Activated B cell treated with CpG ODN at 0.5 μM for 24 hours (primary cell): Measurements from ENCODE around the gene FOXD3. TPM values are rescaled to one million over a fixed set of nuclear protein-coding genes. Genes with fewer than 3 reads are reported as not detected.
"Not testable (repeated sequence)": the region's sequence is repeated elsewhere in the genome, so short reads cannot be mapped to it uniquely, and the experiment has no call there.

Experiments
- ATAC-seq: fragments of 200-7000 bp; cut with Tn5 transposase; one replicate; pipeline ENCODE4 v1.10.0; 2021; ENCODE audit warnings: low read depth, mild to moderate bottlenecking, moderate library complexity
- CTCF ChIA-PET: fragments of 350-600 bp; sonication (Branson Sonifier 250); formaldehyde crosslinking; loops from one replicate; lab custom pipeline; 2021; ENCODE audit warnings: antibody characterized with exemption; lab: Charles Lee
- POLR2A ChIA-PET: fragments of 350-600 bp; sonication (Branson Sonifier 250); formaldehyde crosslinking; loops from one replicate; lab custom pipeline; 2021; ENCODE audit warnings: antibody characterized with exemption; lab: Charles Lee
- DNase-seq: peaks from one replicate; pipeline ENCODE4 v3.0.0; 2022
- H3K27ac Mint-ChIP-seq: one replicate; pipeline ENCODE4 v1.8.0; 2020; ENCODE audit warnings: mixed read lengths
- H3K27me3 Mint-ChIP-seq: one replicate; pipeline ENCODE4 v1.8.0; 2021; ENCODE audit warnings: mixed read lengths
- H3K36me3 Mint-ChIP-seq: one replicate; pipeline ENCODE4 v1.8.0; 2021; ENCODE audit warnings: low read depth, mixed read lengths
- H3K4me1 Mint-ChIP-seq: one replicate; pipeline ENCODE4 v1.8.0; 2021; ENCODE audit warnings: mixed read lengths
- H3K4me3 Mint-ChIP-seq: one replicate; pipeline ENCODE4 v1.8.0; 2020; ENCODE audit warnings: mild to moderate bottlenecking, mixed read lengths
- H3K9me3 Mint-ChIP-seq: one replicate; pipeline ENCODE4 v1.8.0; 2020; ENCODE audit warnings: mixed read lengths
- intact Hi-C: fragments of 100-400 bp; cut with micrococcal nuclease; formaldehyde crosslinking; loops from one replicate; pipeline ENCODE4 v1.15.1; 2024
- total RNA-seq: library from RNA; stranded (reverse); gene quantifications from 2 replicates; pipeline ENCODE4 v1.2.3, GENCODE V29; 2022
- TF ChIP-seq, protein P1 (sequence below): fragments of 200-600 bp; IDR thresholded peaks from one replicate; pipeline ENCODE4 v1.8.0; 2022; ENCODE audit warnings: antibody characterized with exemption, mild to moderate bottlenecking

Gene FOXD3
- total RNA-seq, 1 donor from 2014 or later: not detected

- ATAC-seq (no peak), DNase-seq (no peak)
- intact Hi-C loops: no loop called here
- no peaks in the 10 kb centered on the region for H3K9me3 Mint-ChIP-seq
- H3K27me3 Mint-ChIP-seq: peaks cover 19% of the 10 kb centered on the region
- TF ChIP-seq, protein P1, sequence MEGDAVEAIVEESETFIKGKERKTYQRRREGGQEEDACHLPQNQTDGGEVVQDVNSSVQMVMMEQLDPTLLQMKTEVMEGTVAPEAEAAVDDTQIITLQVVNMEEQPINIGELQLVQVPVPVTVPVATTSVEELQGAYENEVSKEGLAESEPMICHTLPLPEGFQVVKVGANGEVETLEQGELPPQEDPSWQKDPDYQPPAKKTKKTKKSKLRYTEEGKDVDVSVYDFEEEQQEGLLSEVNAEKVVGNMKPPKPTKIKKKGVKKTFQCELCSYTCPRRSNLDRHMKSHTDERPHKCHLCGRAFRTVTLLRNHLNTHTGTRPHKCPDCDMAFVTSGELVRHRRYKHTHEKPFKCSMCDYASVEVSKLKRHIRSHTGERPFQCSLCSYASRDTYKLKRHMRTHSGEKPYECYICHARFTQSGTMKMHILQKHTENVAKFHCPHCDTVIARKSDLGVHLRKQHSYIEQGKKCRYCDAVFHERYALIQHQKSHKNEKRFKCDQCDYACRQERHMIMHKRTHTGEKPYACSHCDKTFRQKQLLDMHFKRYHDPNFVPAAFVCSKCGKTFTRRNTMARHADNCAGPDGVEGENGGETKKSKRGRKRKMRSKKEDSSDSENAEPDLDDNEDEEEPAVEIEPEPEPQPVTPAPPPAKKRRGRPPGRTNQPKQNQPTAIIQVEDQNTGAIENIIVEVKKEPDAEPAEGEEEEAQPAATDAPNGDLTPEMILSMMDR: no peak
- no peaks in the 10 kb centered on the region for H3K4me1 Mint-ChIP-seq
- H3K36me3 Mint-ChIP-seq: no peaks in the 10 kb centered on the region
- no peak overlapping the region for H3K4me3 Mint-ChIP-seq
- no peak overlapping the region for H3K27ac Mint-ChIP-seq
- ChIA-PET CTCF (no interaction called here), POLR2A (no interaction called here)
Measured at GRCh38 chr1:63352736-63353135, 30.4 kb downstream of the FOXD3 start.

DNA sequence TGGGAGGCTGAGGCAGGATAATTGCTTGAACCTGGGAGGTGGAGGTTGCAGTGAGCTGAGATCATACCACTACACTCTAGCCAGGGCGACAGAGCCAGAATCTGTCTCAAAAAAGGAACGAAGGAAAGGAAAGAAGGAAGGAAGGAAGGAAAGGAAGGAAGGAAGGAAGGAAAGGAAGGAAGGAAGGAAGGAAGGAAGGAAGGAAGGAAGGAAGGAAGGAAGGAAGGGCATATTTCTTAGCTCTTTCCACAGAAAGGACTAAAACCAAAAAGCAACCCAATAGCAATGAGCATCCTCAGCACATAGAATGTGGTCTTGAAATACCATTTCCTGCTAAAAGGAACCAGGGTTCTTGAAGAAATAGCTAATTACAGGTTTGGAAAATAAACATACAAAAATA lies 33.9 kb downstream of the FOXD3 start:
- ATAC-seq, H3K4me3 Mint-ChIP-seq, H3K9me3 Mint-ChIP-seq, intact Hi-C loops, H3K36me3 Mint-ChIP-seq, CTCF ChIA-PET, DNase-seq, H3K27ac Mint-ChIP-seq, H3K4me1 Mint-ChIP-seq: not testable (repeated sequence)
- H3K27me3 Mint-ChIP-seq: peaks cover 21% of the 10 kb centered on the region
- POLR2A ChIA-PET: interaction anchor here (0.5 kb wide), 1 partner anchor 1119 kb away, joined by 4 read pairs; no protein-coding TSS in a partner anchor

DNA sequence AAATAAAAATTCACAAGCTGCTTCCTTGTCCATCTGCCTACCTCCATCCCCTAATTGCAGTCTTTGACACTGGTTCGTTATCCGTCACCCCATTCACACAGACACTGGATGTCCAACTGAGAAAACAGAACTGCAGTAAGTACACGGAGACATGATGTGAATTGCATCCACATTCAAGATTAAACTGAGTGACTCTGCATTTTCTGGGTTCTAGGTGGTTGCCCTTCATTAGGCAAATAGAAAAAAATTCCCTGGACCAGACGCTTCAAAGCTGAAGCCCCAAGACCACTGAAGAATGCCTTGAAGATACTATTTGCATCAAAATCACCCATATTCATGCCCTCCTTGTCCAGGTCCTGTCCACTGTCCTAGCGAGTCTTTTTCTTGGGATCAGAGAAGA lies 37.2 kb downstream of the FOXD3 start:
- ChIA-PET CTCF (interaction anchor here (1.2 kb wide), 1 partner anchor 24 kb away, joined by 3 read pairs; no protein-coding TSS in a partner anchor), POLR2A (no interaction called here)
- H3K9me3 Mint-ChIP-seq: no peaks in the 10 kb centered on the region
- no peaks in the 10 kb centered on the region for H3K36me3 Mint-ChIP-seq
- no peak overlapping the region for H3K27ac Mint-ChIP-seq
- no peaks in the 10 kb centered on the region for H3K4me1 Mint-ChIP-seq
- no peak for DNase-seq
- intact Hi-C loops: no loop called here
- H3K27me3 Mint-ChIP-seq: peaks cover 15% of the 10 kb centered on the region
- no peak for ATAC-seq
- no peak overlapping the region for H3K4me3 Mint-ChIP-seq
- TF ChIP-seq, protein P1: no peak

- H3K4me3 Mint-ChIP-seq: no peak overlapping the region
- peaks cover 6% of the 10 kb centered on the region for H3K4me1 Mint-ChIP-seq
- CTCF ChIA-PET: no interaction called here
- H3K27ac Mint-ChIP-seq: no peak overlapping the region
- no peaks in the 10 kb centered on the region for H3K36me3 Mint-ChIP-seq
- POLR2A ChIA-PET: no interaction called here
- TF ChIP-seq, protein P1: no peak
- no peaks in the 10 kb centered on the region for H3K9me3 Mint-ChIP-seq
- no peak for ATAC-seq
- H3K27me3 Mint-ChIP-seq: peaks cover 19% of the 10 kb centered on the region
- intact Hi-C loops: loop anchor here (10.0 kb wide), 1 partner anchor 557 kb away; no protein-coding TSS in a partner anchor
- no peak for DNase-seq
Measured at GRCh38 chr1:63362073-63362472, 39.7 kb downstream of the FOXD3 start.

- Mint-ChIP-seq H3K4me1 (peaks cover 8% of the 10 kb centered on the region), H3K4me3 (no peak overlapping the region), H3K27me3 (peaks cover 19% of the 10 kb centered on the region), H3K9me3 (no peaks in the 10 kb centered on the region), H3K27ac (no peak overlapping the region), H3K36me3 (no peaks in the 10 kb centered on the region)
- no peak for DNase-seq
- ChIA-PET POLR2A (no interaction called here), CTCF (no interaction called here)
- ATAC-seq: no peak
- TF ChIP-seq, protein P1: no peak
- intact Hi-C loops: loop anchor here (10.0 kb wide), 1 partner anchor 558 kb away; no protein-coding TSS in a partner anchor
Measured at GRCh38 chr1:63362578-63362977, 40.2 kb downstream of the FOXD3 start.

GRCh38 chr1:63363014-63363413 lies 40.6 kb downstream of the FOXD3 start:
- intact Hi-C loops: loop anchor here (10.0 kb wide), 1 partner anchor 558 kb away; no protein-coding TSS in a partner anchor
- CTCF ChIA-PET: no interaction called here
- no peak overlapping the region for H3K27ac Mint-ChIP-seq

More at GRCh38 chr1:63363014-63363413, 40.6 kb downstream of the FOXD3 start:
- ATAC-seq (no peak), DNase-seq (no peak)
- peaks cover 19% of the 10 kb centered on the region for H3K27me3 Mint-ChIP-seq
- H3K36me3 Mint-ChIP-seq: peaks cover 3% of the 10 kb centered on the region
- H3K9me3 Mint-ChIP-seq: no peaks in the 10 kb centered on the region
- POLR2A ChIA-PET: no interaction called here
- TF ChIP-seq, protein P1: no peak
- H3K4me3 Mint-ChIP-seq: no peak overlapping the region
- H3K4me1 Mint-ChIP-seq: peaks cover 12% of the 10 kb centered on the region
